Stimulated activated CD4-positive, alpha-beta T cell treated with anti-CD3 and anti-CD28 coated beads, Interleukin-1b, Interleukin-23, amount 100 ng/mL, for 48 hours (primary cell): Measurements from ENCODE around the gene ATXN1.

Source experiments
- DNase-seq: peaks from one replicate; pipeline ENCODE4 v3.0.0-alpha.2; 2020

ATXN1 gene

GRCh38 chr6:16782278-16782677 is 21.0 kb upstream of the ATXN1 start:
- DNase-seq, result no peak

GRCh38 chr6:16781348-16782169 is 20.3 kb upstream of the ATXN1 start:
- DNase-seq, result no peak

- DNase-seq, result no peak
Measured at GRCh38 chr6:16778521-16778920, 17.3 kb upstream of the ATXN1 start.

- DNase-seq, result no peak
Measured at GRCh38 chr6:16777794-16778193, 16.5 kb upstream of the ATXN1 start.

- no peak for DNase-seq
Measured at GRCh38 chr6:16776394-16777017, 15.2 kb upstream of the ATXN1 start.

- DNase-seq, result no peak
Measured at GRCh38 chr6:16774437-16774836, 13.2 kb upstream of the ATXN1 start.

GRCh38 chr6:16773362-16773761 is 12.1 kb upstream of the ATXN1 start:
- DNase-seq, result no peak

- DNase-seq, result peak; percentile 76
Measured at GRCh38 chr6:16770701-16771569, 9.7 kb upstream of the ATXN1 start.

- DNase-seq, result no peak
Measured at GRCh38 chr6:16769986-16770376, 8.7 kb upstream of the ATXN1 start.

GRCh38 chr6:16769131-16769985 is 8.1 kb upstream of the ATXN1 start:
- DNase-seq, result peak; percentile 60

GRCh38 chr6:16768477-16768830 is 7.2 kb upstream of the ATXN1 start:
- no peak for DNase-seq

- no peak for DNase-seq
Measured at GRCh38 chr6:16767765-16768476, 6.7 kb upstream of the ATXN1 start.

GRCh38 chr6:16766836-16767745 is 5.8 kb upstream of the ATXN1 start:
- no peak for DNase-seq

- DNase-seq, result peak; percentile 53
Measured at GRCh38 chr6:16766043-16766536, 4.8 kb upstream of the ATXN1 start.

GRCh38 chr6:16765235-16765634 is 4.0 kb upstream of the ATXN1 start:
- DNase-seq, result no peak

- DNase-seq, result no peak
Measured at GRCh38 chr6:16764188-16764950, 3.1 kb upstream of the ATXN1 start.

GRCh38 chr6:16762550-16763477 is 1.6 kb upstream of the ATXN1 start:
- peak; percentile 38 for DNase-seq

GRCh38 chr6:16762268-16762549 is 949 bp upstream of the ATXN1 start:
- DNase-seq, result no peak
